Measurements from ENCODE around the gene MACROD2.

Gene MACROD2

DNA sequence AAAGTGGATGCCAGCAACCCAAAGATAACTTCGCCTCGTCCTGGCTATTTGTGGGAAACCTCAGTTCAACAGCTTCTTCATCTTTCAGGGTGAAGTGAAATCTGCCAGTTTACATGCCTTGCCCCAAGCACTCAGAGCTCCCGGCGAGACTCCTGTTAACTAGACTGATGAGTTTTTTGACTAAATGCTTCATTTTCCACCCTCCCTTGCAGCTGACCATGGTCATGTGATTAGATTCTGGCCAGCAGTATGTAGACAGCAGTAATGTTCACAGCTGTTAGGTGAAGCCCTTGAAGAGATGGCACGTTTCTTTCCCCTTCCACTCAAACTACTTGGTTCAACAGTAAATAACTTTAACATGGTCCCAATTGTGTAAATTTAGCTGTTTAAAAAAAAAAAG, 1060.9 kb downstream of the MACROD2 start:
- DNase-seq (ENCODE audit: low spot score): no peak

DNA sequence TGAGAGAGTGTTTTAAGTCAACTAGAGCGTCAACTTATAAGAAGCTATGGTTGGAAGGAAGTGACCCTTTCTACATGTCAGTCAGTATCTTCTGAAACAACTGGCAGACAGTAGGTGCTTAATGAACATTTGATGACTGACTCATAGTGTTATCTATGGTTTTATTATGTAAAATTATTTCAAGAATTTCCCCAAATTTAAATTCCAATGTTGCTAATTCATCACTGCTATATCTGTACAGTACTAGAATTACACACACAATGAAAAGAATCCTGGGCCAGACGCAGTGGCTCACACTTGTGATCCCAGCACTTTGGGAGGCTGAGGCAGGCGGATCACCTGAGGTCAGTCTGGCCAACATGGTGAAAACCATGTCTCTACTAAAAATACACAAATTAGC, 1063.5 kb downstream of the MACROD2 start:
- DNase-seq (ENCODE audit: low spot score): no peak

- DNase-seq (ENCODE audit: low spot score): no peak
Observed at GRCh38 chr20:15059438-15059837, 1064.1 kb downstream of the MACROD2 start.

DNA sequence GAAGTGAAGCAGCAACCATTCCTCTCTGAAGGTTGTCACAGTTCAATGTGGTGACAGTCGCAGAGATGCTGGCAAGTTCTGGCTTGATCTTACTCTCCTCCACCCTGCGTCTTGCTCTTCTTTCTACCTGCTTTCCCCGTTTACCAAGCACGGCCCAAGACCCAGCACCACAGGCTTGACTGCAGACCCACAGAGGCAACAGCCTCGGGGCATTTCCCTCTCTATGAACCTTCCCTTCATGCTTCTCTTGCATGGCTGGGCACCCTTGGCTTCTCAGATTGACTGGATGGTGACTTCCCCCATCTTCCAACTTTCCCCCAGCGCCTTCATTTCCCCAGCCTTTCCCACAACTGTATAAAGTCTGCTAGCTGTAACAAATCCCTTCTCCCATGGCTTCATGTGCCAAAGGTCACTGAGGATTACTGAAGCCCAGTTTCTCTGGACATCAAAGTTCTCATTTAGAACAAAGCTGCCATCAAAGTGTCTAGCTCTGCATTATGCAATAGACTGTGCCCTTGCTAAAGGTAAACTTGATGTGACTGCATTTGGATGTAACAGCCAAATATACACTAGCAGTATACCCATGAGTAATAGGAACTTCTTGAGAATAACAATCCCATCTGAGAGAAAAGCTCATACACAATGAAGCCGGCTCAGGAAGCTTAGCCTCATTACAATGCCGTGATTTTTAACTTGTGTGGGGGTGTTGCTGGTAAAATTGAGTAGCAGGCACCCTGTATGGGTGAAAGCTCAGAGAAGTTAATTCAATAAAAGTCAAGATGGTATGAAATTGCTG, 1065.1 kb downstream of the MACROD2 start:
- no peak for DNase-seq (ENCODE audit: low spot score)

- DNase-seq (ENCODE audit: low spot score): no peak
Observed at GRCh38 chr20:15061061-15061430, 1065.7 kb downstream of the MACROD2 start.

DNA sequence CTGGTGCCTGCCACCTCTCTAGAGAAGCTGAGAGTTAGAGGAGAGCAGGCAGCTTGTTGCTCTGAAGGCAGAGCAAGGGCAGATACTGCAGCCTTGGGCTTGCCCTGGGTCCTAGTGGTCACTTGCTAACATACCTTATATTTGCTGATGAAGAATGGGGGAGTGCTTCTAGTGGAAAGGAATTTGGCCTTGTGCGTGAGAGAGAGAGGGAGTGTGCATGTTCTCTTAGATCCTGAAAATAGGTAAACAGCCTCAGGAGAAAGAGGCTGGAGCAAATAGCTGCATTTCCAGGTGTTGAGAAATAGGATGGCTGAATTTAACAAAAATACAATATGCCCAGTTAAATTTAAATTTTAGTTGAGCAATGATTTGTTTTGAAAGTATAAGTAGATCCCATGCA, 1066.6 kb downstream of the MACROD2 start:
- DNase-seq (ENCODE audit: low spot score): no peak

- no peak for DNase-seq (ENCODE audit: low spot score)
Observed at GRCh38 chr20:15063081-15063480, 1067.8 kb downstream of the MACROD2 start.

- no peak for DNase-seq (ENCODE audit: low spot score)
Observed at GRCh38 chr20:15064741-15065140, 1069.4 kb downstream of the MACROD2 start.

DNA sequence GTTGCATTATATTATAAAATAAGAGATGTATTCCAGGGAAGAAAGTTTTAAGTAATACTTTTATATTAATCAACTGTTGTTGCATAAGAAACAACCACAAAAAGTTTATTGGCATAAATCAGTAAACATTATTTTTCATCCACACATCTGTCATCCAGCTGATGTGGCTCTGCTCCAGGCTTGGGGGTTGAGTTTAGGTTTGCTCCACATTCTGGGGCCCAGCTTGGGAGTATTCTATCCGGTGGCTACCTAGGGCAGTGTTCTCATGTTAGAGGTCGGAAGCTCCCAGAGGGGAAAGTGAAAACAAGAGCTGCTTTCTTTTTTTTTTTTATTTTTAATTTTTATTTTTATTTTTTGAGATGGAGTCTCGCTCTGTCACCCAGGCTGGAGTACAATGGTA, 1070.5 kb downstream of the MACROD2 start:
- DNase-seq (ENCODE audit: low spot score): no peak

DNA sequence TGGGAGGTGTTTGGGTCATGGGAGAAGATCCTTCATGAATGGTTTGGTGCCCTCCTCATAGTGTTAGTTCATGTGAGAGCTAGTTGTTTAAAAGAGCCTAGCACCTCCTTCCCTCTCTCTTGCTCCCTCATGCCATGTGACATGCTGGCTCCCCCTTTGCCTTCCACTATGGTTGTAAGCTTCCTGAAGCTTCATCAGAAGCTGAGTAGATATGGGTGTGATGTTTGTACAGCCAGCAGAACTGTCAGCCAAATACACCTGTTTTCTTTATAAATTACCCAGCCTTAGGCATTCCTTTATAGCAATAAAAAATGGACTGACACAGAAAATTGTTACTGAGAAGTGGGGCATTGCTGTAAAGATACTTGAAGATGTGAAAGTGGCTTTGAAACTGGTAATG, 1073.2 kb downstream of the MACROD2 start:
- DNase-seq (ENCODE audit: low spot score): no peak

DNA sequence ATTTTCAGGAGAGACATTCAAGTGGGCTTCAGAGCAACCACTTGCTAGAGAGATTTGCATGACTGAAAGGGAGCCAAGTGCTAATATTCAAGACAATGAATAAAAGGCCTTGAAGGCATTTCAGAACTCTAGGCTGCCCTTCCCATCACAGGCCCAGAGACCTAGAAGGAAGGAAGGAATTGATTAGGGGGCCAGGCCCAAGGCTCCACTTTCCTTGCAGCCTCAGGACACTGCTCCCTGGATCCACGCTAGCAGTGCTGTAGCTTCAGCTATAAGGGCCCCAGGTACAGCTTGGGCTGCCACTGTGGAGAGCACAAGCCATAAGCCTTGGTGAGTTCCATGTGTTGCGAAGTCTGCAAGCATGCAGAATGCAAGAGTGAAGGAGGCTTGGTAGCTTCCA, 1074.0 kb downstream of the MACROD2 start:
- DNase-seq (ENCODE audit: low spot score): no peak

GRCh38 chr20:15071085-15071808, 1075.9 kb downstream of the MACROD2 start:
- DNase-seq (ENCODE audit: low spot score): no peak

DNA sequence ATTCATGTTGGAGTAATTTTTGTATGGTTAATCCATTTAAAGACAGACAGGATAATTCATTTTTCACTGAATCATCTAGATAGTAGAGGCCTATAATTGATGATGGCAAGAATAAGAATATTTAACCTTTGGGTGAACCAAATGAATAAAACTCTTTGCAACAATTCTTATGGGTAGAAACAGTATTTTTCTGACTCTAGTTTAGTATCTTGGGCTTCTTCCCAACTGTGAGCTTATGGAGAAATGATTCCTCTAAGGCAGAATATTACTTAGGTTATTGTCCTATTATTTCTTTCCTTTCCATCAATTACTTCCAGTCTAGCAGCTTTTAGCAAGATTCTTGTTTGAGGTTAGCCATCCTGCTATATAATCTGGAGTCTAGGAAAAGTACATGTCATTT, 1077.0 kb downstream of the MACROD2 start:
- no peak for DNase-seq (ENCODE audit: low spot score)

DNA sequence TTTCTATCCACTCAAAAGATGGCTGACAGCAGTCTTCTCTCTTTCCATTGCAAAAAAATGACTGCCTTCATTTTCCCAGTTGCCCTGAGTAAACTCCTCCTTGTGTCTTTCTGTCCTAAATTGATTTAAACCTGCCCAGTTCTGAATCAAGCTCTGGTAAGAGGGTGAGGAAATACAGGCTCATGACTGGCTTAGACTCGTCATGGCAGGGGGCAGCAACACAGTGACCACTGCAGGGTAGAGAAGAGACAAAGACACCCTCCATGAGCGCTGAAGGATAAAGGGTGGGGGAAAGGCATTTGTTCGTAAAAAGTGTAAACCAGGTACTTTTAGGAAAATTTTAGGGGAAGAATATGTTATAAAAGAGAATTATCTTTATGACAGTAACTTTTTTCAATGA, 1080.3 kb downstream of the MACROD2 start:
- no peak for DNase-seq (ENCODE audit: low spot score)

- DNase-seq (ENCODE audit: low spot score): no peak
Observed at GRCh38 chr20:15076785-15077184, 1081.5 kb downstream of the MACROD2 start.

DNA sequence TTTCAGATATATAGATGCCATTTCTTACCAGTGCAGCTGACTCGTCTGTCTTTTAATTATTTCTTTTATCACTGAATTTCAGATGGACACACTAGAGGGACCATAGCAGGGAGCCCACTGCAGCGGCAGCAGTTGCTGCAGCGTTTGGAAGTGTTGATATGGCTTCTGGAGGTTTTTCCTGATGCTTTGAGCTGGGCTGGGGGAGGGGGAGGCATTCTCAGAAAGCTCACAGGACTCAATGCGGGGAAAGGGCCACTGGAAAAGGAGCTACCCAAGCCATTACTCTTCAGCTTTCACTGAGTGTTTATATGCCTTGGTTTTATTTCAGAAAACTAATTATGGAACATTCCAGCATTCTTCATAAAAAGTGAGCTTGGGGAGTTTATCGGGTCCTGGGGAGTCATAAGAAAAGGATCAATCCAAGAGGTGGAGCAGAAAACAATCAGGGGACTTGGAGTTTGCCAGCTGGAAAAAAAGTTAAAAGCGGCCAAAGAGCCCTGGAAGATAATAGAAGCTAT, 1082.5 kb downstream of the MACROD2 start:
- DNase-seq (ENCODE audit: low spot score): no peak

- DNase-seq (ENCODE audit: low spot score): no peak
Observed at GRCh38 chr20:15079594-15080340, 1084.5 kb downstream of the MACROD2 start.

DNA sequence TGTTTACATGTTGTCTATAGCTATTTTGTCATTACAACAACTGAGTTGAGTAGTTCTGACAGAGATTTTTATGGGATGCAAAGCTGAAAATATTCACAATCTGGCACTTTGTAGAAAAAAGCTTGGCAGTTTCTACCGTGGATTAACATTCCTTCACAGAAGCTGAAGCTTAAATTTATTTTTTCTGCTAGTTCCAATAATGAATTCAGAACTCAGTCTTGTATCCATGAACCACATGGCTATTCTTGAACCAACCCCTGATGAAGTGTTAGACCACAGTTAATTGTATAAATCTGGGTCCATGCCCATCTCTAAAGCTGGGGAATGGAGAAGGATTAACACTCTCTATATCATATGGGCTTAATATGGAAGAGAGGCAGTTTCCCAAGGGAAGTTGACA, 1085.9 kb downstream of the MACROD2 start:
- DNase-seq (ENCODE audit: low spot score): no peak

DNA sequence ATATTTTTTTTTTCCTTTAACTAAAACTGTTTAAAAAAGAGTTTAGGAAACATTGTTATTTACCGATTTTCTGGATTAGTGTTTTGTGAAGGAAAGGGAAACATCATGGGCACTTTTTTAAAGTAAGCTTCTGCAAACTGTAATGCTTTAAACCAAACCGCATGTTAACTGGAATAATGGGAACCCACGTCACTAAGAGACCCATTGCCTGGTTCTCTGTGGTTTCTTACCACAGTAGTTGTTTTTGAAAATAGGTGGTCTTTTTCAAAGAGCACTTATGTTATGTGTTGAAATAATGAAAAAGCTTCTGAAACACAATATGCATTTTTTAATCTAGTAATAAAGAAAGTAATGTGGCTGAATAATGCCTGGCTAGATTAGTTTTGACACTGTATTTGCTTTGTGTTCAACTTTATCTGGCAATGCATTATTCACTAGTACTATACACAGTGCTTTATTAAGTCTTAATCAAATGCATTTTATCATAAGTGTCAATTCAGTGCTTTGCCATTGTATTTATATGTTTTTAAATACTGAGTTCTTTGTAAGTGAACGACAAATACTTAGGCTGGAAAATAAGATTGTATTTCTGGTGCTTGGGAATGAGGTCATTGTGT, 1096.2 kb downstream of the MACROD2 start:
- no peak for DNase-seq (ENCODE audit: low spot score)

GRCh38 chr20:15098351-15098750, 1103.0 kb downstream of the MACROD2 start:
- no peak for DNase-seq (ENCODE audit: low spot score)

GRCh38 chr20:15099130-15099529, 1103.8 kb downstream of the MACROD2 start:
- DNase-seq (ENCODE audit: low spot score): no peak

DNA sequence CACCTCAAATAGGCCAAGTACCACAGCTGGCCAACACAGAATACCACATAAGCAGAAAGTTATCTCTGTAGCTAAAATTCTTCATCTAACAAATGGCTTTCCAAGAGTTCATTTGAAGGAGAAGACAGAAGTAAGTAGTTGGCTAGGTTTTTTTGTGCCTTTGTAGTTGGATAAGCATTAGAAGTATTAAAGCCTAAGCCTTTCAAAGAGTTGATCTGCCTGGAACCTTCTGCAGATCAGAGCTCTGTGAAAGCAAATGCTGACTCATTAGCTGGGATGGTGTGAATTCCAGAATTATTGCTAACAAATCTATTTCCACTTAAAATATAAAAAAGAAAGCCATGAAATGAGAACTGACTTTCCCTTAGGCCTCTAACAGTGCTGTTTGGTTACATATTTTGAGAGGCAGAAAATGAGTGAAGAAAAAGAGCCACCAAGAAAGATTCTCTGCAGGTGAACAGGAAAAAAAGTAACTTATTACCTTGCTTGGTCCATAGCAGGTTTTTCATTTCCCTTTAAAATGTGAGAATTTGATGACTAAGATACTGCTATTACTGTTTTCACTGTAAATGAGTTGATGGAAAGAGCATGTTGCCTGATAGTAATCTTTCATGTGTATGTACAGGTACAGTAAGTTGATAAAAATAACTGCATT, 1105.3 kb downstream of the MACROD2 start:
- no peak for DNase-seq (ENCODE audit: low spot score)

Measured in germinal center (tissue), 1 donor.